ENCODE results near the gene NACC2.

NACC2 gene

GRCh38 chr9:136011376-136011702, 83.8 kb downstream of the NACC2 start:
- DNase-seq (ENCODE audit: low spot score): no peak

GRCh38 chr9:136010615-136011361, 84.3 kb downstream of the NACC2 start:
- DNase-seq (ENCODE audit: low spot score): no peak

GRCh38 chr9:136010176-136010575, 84.9 kb downstream of the NACC2 start:
- no peak for DNase-seq (ENCODE audit: low spot score)

- no peak for DNase-seq (ENCODE audit: low spot score)
Observed at GRCh38 chr9:136009516-136009915, 85.6 kb downstream of the NACC2 start.

- DNase-seq (ENCODE audit: low spot score): no peak
Observed at GRCh38 chr9:136008693-136008997, 86.4 kb downstream of the NACC2 start.

GRCh38 chr9:136007934-136008692, 87.0 kb downstream of the NACC2 start:
- no peak for DNase-seq (ENCODE audit: low spot score)

GRCh38 chr9:136007276-136007933, 87.7 kb downstream of the NACC2 start:
- DNase-seq (ENCODE audit: low spot score): no peak

GRCh38 chr9:136006169-136006568, 88.9 kb downstream of the NACC2 start:
- no peak for DNase-seq (ENCODE audit: low spot score)

GRCh38 chr9:136004712-136005111, 90.4 kb downstream of the NACC2 start:
- no peak for DNase-seq (ENCODE audit: low spot score)

- no peak for DNase-seq (ENCODE audit: low spot score)
Observed at GRCh38 chr9:136004219-136004618, 90.9 kb downstream of the NACC2 start.

- no peak for DNase-seq (ENCODE audit: low spot score)
Observed at GRCh38 chr9:136003411-136004218, 91.5 kb downstream of the NACC2 start.

GRCh38 chr9:136002881-136003280, 92.2 kb downstream of the NACC2 start:
- DNase-seq (ENCODE audit: low spot score): no peak

GRCh38 chr9:136002215-136002614, 92.9 kb downstream of the NACC2 start:
- no peak for DNase-seq (ENCODE audit: low spot score)

GRCh38 chr9:136001231-136001630, 93.9 kb downstream of the NACC2 start:
- no peak for DNase-seq (ENCODE audit: low spot score)

GRCh38 chr9:135998410-135999071, 96.5 kb downstream of the NACC2 start:
- no peak for DNase-seq (ENCODE audit: low spot score)

- DNase-seq (ENCODE audit: low spot score): no peak
Observed at GRCh38 chr9:135998016-135998380, 97.1 kb downstream of the NACC2 start.

- no peak for DNase-seq (ENCODE audit: low spot score)
Observed at GRCh38 chr9:135997090-135998015, 97.7 kb downstream of the NACC2 start.

- DNase-seq (ENCODE audit: low spot score): no peak
Observed at GRCh38 chr9:135995816-135996215, 99.3 kb downstream of the NACC2 start.

GRCh38 chr9:135994501-135995192, 100.4 kb downstream of the NACC2 start:
- no peak for DNase-seq (ENCODE audit: low spot score)

- no peak for DNase-seq (ENCODE audit: low spot score)
Observed at GRCh38 chr9:135993765-135994500, 101.2 kb downstream of the NACC2 start.
